ENCODE measurements around the gene AHRR.
A peak's percentile ranks its signal among the peaks of the same experiment; 100 is the strongest.

AHRR gene

DNA sequence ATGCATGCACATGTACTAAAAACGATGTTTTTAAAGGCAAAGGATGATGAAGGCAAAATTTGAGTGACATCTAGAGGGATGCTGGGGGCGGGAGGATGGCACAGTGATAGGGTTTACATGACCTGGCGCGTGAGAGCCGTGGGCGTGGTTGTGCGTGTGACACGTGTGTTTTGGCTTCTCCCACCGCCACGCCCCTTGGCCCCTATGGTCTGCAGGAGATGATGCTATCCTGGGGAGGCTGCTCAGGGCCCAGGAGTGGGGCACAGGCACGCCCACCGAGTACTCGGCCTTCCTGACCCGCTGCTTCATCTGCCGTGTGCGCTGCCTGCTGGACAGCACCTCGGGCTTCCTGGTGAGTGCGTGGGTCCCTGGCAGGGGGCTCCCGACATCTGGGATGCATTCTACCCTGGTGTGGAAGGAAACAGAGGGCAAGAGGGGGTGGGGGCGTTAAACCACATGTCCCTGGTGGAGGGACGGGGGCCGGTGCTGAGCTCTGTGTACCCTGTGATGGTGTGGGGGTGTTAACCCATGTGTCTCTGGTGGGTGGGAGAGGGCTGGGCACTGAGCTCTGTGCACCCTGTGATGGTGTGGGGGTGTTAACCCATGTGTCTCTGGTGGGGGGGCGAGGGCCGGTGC is 102.2 kb downstream of the AHRR start:
- FAIRE-seq = peak; percentile 55
- no peak for DNase-seq (ENCODE audit: insufficient read length, low spot score)

DNA sequence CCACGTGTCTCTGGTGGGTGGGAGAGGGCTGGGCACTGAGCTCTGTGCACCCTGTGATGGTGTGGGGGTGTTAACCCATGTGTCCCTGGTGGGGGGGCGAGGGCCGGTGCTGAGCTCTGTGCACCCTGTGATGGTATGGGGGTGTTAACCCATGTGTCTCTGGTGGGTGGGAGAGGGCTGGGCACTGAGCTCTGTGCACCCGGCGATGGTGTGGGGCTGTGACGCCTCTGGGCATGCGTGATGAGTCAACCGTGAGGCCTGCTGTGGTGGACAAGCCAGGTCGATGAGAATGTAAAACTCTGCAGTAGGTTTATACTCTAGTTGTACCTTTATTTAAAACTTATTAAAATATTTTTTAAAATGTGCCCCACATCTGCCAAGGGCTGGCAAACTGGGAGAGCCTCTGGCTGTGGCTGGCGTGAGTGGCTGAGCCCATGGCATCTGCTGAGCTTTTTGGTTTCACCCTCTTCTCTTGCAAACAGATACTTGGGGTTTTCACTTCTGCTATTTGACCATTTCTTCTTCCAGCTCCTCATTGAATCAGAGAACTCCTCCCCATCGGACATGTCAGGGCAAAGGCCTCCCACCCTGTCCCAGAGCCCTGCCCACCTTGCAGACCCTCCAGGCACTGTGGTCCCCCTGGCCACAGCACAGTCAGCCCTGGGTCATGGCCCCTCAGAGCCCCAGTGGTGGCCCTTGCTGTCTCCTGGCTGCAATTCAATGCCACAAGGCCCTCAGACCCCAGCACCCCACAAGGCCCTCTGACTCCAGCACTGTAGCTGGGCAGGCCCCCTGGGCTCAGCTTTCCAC is 103.0 kb downstream of the AHRR start:
- no peak for DNase-seq (ENCODE audit: insufficient read length, low spot score)
- FAIRE-seq = no peak

DNA sequence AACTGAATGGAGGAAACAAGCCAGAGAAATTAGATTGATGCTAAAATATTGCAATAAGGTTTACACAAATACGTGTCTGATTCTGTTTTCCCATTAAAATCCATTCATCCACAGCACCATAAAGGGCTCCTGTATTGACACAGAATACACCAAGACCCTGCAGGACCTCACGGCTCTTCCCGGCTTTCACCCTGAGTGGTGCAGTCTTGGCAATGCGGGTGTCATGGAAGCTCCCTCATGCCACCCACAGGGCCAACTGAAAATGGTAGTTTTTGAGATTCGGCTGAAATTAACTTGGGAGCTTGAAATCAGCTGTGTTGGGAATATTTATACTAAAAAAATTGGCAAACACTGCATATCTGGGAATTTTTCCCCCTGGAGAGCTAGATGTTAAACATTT is 104.2 kb downstream of the AHRR start:
- FAIRE-seq = no peak

DNA sequence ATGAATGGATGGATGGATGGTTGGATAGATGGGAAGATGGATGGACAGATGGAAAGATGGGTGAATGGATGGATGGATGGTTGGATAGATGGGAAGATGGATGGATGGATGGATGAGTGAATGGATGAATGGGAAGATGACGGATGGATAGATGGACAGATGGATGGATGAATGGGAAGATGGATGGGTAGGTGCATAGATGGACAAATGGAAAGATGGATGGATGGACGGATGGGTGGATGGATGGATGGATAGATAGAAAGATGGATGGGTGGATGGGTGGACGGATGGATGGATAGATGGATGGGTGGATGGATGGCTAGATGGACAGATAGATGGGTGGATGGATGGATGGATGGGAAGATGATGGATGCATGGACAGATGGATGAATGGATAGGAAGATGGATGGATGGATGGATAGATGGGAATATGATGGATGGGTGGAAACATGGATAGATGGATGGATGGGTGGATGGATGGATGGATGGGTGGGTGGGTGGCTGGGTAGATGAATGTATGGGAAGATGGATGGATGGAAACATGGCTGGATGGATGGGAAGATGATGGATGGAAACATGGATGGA is 105.0 kb downstream of the AHRR start:
- DNase-seq (ENCODE audit: insufficient read length, low spot score) (no peak), FAIRE-seq (peak; percentile 87)

More for the DNA sequence above, 104.2 kb downstream of the AHRR start:
- DNase-seq (ENCODE audit: insufficient read length, low spot score) = no peak

DNA sequence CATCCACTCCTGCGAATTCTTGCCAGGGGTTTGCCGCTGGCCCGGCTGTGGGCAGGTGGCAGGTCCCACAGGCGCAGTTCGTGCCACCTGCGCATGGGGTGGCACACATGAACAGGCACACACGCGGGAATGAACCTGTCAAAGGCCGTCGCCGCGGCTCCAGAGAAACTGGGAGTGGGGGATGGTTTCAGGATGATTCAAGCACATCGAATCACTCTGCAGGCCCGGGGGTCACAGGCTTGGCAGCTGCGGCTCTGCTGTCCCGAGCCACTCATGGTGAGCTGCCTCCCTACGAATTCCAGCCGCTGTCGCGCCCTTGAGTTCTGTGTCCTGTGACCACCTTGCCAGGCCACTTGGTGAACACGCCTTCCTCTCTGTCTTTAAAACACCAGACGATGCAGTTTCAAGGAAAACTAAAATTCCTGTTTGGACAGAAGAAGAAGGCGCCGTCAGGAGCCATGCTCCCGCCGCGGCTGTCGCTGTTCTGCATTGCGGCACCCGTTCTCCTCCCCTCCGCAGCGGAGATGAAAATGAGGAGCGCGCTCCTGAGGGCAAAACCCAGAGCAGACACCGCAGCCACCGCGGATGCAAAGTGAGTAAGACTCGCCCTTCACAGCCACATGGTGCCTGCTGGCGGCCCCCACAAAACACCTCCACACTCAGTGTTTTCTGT is 106.0 kb downstream of the AHRR start:
- FAIRE-seq = no peak
- DNase-seq (ENCODE audit: insufficient read length, low spot score) = no peak

DNA sequence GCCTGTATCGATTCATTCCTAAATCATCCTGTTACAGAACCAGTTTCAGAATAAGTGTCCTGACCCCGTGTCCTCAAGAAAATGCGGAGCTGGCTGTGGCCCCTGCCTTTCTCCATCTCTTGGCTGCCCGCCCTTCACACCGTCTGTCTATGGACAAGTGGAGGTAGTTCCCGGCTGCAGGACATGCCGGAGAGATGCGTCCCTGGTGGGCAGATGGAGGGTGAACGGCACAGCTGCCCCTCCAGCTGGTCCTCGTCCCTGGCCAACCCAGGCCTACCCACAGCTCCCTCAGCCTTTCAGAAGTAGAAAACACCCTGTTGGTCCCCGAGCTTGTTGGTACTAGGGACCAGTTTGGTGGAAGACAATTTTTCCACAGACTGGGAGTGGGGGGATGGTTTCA is 106.7 kb downstream of the AHRR start:
- FAIRE-seq = no peak
- DNase-seq (ENCODE audit: insufficient read length, low spot score) = no peak

DNA sequence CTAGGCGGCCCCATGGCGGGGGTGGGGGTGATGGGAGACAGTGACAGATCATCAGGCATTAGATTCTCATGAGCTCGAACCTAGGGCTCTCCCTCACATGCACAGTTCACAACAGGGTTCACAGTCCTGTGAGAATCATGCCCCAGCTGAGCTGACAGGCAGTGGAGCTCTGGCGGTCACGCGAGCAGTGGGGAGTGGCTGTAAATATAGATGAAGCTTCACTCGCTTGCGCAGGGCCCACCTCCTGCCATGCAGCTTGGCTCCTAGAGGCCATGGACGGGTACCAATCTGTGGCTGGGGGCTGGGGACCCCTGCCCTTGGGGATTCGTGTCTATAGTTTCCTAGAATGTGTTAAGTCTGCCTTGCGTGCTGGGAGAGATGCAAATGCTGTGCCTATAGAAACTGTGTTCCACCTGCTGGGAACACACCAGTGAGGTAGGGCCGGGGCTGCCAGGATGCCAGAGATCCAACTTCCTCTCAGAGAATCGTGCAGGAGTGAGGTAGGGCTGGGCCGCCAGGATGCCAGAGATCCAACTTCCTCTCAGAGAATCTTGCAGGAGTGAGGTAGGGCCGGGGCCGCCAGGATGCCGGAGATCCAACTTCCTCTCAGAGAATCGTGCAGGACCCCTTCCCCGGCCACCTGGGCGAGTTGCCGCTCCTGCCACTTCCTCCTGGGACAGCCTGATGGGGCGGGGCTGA is 107.4 kb downstream of the AHRR start:
- FAIRE-seq = no peak
- DNase-seq (ENCODE audit: insufficient read length, low spot score) = no peak

DNA sequence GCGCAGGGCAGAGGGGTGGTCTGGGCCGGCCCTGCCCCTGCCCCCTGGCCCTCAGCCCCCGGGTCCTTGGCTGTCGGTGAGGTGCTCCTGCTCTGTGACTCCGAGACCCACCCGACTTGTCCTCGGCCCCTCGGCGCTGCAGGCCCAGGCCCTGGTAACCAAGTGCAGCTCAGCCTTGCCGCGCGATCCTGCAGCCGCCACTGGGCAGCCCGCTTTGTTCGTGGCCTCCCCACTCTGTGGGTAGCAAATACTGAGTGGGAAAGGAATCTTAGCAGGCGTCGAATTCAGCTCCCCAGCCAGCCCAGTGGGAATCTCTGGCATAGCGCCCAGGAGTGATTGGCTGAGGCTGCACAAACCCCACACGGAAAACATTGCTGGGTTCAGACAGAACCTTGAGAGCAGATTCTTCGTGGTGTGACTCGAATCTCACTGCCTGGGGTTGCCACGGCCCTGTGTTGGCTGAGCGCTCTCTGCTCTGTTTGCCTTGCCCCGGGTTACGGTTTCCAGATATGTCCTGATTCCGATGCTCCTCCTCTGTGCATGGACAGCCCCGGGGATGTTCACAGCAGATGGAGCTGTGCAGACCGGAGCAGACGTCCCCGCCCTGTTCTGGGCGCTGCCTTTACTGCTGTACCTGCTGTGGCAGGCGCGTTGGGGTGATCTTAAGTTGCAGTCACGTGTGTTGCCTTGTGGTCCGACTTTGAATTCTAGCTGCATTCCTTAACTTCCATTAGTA is 108.1 kb downstream of the AHRR start:
- DNase-seq (ENCODE audit: insufficient read length, low spot score) (no peak), FAIRE-seq (peak; percentile 80)

DNA sequence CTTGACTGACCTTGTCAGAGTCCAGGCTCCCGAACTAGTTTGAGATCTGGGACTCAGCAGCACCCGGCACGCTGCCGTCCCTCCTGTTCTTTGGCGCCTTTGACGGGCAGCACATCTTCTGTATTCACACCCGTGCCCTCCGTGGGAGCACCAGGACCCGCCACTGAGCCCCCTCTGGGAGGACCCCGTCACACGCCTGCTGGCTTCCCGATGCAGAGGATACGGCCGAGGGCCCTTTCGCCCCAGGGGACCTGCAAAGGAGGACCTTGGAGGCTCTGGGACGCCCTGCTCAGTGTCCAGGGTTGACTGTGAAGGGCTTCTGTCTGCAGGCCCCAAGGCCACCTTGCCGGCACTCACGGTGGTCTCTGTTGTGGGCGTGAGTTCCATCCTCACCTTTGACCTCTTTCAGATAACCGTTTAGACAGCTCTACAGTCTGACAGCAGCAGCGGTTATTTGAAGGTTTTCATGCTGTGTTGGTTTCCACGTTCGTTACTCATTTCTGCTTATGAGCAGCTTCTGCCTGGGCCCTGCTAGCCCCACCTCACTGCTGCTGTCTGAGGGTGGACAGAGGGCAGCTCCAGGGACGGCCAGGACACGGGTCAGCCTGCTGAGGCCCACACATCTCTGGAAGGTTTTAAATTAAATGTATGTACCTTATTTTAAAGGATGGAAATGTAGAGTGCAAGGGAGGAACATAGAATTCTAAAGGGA is 108.9 kb downstream of the AHRR start:
- no peak for FAIRE-seq
- DNase-seq (ENCODE audit: insufficient read length, low spot score) = no peak

DNA sequence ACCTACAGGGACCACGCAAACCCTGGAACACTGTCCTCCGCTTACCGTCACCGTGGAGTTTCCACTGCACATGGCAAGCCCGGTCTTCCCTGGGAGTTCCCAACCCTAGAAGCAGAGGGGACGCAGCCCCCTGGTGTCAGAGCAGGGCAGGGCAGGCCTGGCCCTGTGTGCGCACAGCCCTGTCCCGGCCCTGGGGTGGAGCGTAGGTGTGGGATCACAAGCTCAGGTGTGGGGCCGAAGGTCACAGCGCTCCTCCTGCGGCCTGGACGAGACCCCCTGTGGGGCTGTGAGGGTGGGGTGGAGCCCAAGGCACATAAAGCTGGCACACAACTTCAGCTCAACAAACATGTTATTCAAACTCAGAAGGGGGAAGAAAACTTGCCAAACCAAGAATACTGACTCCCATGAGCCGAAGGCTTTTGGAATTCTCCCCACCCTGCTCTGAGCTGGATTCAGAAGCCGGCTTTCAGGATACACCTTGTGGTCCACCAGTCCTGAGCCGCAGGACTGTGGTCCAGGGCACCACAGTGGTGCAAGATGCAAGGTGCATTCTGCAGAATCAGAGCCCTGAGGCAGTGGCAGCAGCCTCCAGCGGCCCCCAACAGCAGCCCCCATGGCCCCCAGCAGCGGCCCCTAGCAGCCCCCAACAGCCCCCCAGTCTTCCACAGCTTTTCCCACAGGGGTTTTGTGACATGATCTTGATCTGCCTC is 109.6 kb downstream of the AHRR start:
- FAIRE-seq = peak; percentile 93
- peak; percentile 80 for DNase-seq (ENCODE audit: insufficient read length, low spot score)

DNA sequence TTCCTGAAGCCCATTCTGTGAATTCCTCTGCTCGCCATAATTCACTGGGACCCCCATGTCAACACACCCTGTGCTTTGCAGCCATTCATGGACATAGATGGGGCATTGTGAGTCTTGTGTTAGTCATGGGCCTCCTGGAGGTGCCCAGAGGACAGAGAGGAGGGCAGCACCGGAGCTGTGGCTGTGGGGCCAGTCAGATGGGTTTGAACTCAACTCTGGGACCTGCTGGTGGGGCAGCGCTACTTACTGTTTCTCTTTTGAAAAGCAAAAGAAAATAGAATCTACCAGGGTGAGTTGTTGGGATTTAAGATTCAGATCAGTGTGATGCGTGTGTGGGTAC is 110.2 kb downstream of the AHRR start:
- FAIRE-seq (no peak), DNase-seq (ENCODE audit: insufficient read length, low spot score) (no peak)

DNA sequence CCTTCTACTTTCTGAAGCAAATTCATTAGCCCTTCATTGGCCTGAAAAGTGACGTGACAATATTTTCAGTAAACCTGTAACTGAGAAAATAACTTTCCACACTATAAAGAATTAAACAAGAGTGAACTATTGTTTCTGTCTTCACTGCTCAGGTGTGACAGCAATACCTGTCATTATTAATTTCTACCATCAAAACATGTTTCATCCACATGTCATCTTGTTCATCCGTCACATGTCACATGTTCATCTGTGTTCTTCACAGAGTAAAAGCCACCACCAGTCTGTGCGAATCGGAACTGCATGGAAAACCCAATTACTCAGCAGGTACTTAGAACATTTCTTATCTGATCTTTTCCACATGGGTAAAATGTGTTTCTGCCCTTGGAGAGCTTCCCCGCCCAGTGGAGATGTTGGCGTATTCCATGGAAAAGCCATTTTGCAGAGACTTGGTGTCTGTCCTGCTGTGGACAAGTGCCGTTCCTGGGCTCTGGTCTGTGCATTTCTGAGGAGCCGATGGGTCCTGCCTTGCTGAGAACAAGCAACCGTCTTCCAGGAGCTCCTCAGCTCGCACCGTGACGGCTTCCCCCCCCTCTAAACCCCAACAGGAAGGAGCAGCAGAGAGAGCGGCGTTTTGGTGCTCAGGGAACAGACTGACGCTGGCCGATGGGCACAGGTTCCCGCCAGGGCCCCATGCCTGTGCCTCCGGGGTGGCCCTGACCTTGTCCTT is 110.8 kb downstream of the AHRR start:
- FAIRE-seq = peak; percentile 4
- DNase-seq (ENCODE audit: insufficient read length, low spot score) = no peak

DNA sequence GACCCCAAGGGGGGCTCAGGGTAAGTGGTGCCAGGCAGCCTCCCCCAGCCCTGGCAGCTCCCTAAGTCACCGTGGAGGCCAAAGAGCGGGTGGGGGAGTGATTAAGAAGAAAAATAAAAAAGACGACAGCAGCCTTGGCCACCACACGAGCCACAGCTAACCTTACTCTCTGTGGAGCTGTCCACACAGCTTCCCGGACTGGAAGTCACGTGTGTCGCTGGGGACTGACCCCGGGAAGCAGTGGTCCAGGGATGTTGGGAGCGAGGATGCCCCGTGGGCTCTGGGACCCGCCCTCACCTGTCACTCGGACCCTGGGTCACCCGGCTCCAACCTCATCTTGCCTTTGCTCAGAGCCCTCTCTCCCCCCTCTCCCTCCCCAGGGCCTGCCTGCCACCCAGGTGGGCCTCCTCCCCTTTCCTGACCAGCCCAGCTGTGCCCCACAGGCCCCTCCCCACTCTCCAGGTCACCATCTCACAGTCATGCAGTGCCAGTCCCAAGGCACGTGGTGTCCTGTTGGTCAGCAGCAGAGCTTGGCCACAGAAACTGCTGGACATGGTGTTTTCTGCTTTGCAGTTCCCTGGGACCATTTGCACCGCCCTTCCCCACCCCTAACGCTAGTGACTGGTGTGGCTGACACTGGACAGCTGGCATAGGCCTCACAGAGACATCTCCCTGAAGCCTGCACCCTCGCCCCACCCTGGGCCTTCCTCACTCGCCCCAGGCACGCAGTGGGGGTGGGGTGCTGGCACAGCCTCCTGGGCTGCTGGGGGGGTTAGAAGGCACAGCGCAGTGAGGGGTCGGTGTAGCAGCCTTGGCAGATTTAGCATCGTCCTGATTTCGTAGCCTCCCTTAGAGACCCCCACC is 111.6 kb downstream of the AHRR start:
- peak; percentile 13 for FAIRE-seq
- DNase-seq (ENCODE audit: insufficient read length, low spot score) = no peak

DNA sequence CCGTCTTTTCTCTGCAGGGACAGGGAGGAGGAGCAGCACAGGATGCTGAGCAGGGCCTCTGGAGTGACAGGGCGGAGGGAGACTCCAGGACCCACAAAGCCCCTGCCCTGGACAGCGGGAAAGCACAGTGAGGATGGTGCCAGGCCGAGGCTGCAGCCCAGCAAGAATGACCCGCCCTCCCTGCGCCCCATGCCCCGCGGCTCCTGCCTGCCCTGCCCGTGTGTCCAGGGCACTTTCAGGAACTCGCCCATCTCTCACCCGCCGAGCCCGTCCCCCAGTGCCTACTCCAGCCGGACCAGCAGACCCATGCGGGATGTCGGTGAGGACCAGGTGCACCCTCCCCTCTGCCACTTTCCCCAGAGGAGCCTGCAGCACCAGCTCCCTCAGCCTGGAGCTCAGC is 112.3 kb downstream of the AHRR start:
- no peak for FAIRE-seq
- DNase-seq (ENCODE audit: insufficient read length, low spot score) = no peak

DNA sequence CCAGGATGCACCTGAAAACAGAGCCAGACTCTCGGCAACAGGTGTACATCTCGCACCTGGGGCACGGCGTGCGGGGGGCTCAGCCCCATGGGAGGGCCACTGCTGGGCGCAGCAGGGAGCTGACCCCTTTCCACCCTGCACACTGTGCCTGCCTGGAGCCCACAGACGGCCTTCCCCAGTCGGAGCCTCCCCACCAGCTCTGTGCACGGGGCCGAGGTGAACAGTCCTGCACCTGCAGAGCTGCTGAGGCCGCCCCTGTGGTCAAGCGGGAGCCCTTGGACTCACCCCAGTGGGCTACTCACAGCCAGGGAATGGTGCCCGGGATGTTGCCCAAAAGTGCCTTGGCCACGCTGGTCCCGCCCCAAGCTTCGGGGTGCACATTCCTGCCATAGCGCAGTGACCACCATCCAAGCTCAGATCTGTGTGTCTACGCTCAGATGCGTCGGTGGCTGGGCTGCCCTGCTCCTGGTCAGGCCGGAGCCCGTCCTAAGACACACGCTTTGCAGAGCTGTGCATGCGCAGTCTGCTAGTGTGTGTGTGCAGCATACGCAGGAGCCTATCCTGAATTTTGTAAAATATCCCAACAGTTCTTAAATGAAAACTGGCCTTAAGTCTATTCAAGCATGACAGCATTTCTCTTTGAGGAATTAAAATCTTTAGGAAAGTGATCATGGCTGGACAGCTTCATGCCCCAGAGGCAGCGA is 113.1 kb downstream of the AHRR start:
- FAIRE-seq (no peak), DNase-seq (ENCODE audit: insufficient read length, low spot score) (no peak)

DNA sequence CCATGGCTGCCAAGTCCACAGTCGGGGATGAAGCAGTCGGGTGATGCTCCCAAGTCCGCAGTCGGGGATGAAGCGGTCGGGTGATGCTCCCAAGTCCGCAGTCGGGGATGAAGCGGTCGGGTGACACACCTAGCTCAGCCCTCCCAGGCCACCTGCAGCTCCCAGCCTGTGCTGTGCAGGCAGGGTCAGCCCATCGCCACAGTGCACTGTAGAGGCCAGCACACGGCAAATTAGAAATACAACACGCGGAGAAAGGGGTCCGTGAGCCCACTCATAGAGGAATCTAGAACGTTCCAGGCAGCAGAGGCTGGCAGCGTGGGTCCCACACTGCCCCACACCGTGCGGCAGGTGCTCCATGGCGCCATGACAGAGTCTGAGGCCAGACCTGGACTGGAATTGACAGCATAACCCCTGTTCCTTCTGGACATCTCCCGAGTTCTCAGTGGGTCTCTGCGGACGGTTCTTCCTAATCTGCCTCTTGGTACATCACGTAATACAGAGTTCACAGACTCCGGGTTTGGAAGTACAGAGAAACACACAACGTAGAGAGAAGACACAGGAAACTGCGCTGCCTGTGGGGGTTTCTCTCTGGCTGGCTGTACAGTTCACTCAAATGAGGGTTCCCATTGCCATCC is 113.8 kb downstream of the AHRR start:
- FAIRE-seq (peak; percentile 36), DNase-seq (ENCODE audit: insufficient read length, low spot score) (no peak)
